DOHH2 (cell line): ENCODE results near the gene PHYKPL.

Source experiments
- H3F3A ChIP-seq: fragments of 200-600 bp; sonication (generic), shearing (Covaris generic); 2 replicates; pipeline ENCODE4 v1.6.0; 2016; ENCODE audit warnings: antibody characterized with exemption, mild to moderate bottlenecking; ENCODE audit not compliant: control insufficient read depth, insufficient read depth
- H3K27ac ChIP-seq: fragments of 200-600 bp; sonication (generic); 2 replicates; pipeline ENCODE4 v1.5.1; 2014; ENCODE audit warnings: low read depth, mild to moderate bottlenecking, low read length, moderate library complexity
- H3K27me3 ChIP-seq: fragments of 200-600 bp; sonication (generic); 2 replicates; pipeline ENCODE4 v1.6.1; 2014; ENCODE audit warnings: mild to moderate bottlenecking, low read length, mixed read lengths; ENCODE audit not compliant: control insufficient read depth
- H3K36me3 ChIP-seq: fragments of 200-600 bp; sonication (generic); 2 replicates; pipeline ENCODE4 v1.6.1; 2014; ENCODE audit warnings: mild to moderate bottlenecking, low read length, moderate library complexity, mixed read lengths; ENCODE audit not compliant: control insufficient read depth
- H3K4me1 ChIP-seq: fragments of 200-600 bp; sonication (generic); 2 replicates; pipeline ENCODE4 v1.6.1; 2014; ENCODE audit warnings: mild to moderate bottlenecking, low read length, mixed read lengths; ENCODE audit not compliant: control insufficient read depth
- H3K4me2 ChIP-seq: fragments of 200-600 bp; sonication (generic); 2 replicates; pipeline ENCODE4 v1.6.0; 2014; ENCODE audit warnings: mild to moderate bottlenecking, low read length, moderate library complexity
- H3K4me3 ChIP-seq: fragments of 200-600 bp; sonication (generic); 2 replicates; pipeline ENCODE4 v1.5.1; 2014; ENCODE audit warnings: mild to moderate bottlenecking, low read length, mixed read lengths
- H3K79me2 ChIP-seq: fragments of 200-600 bp; sonication (generic); 2 replicates; pipeline ENCODE4 v1.6.1; 2014; ENCODE audit warnings: mild to moderate bottlenecking, low read length, mixed read lengths; ENCODE audit not compliant: control insufficient read depth
- H3K9me2 ChIP-seq: fragments of 200-600 bp; sonication (generic); replicated peaks from 2 replicates; pipeline ENCODE4 v1.6.1; 2014; ENCODE audit warnings: mild to moderate bottlenecking, low read length, mixed read lengths; ENCODE audit not compliant: control insufficient read depth
- H3K9me3 ChIP-seq: fragments of 200-600 bp; sonication (generic); 2 replicates; pipeline ENCODE4 v1.6.1; 2014; ENCODE audit warnings: antibody characterized with exemption, low read length, mixed read lengths; ENCODE audit not compliant: control insufficient read depth, insufficient read depth
- H4K20me1 ChIP-seq: fragments of 200-600 bp; sonication (generic); 2 replicates; pipeline ENCODE4 v1.6.0; 2014; ENCODE audit warnings: low read depth, mild to moderate bottlenecking, antibody characterized with exemption, low read length, moderate library complexity; ENCODE audit not compliant: control insufficient read depth, insufficient read depth
- EZH2phosphoT487 ChIP-seq: fragments of 200-600 bp; sonication (generic); IDR thresholded peaks from 2 replicates; pipeline ENCODE4 v1.6.1; 2017; ENCODE audit warnings: borderline replicate concordance, mild to moderate bottlenecking, antibody characterized with exemption, low read length, moderate library complexity, mixed read lengths
- TF ChIP-seq, protein P1 (sequence below): fragments of 200-600 bp; sonication (generic); IDR thresholded peaks from one replicate; pipeline ENCODE4 v1.5.1; 2014; ENCODE audit warnings: antibody characterized with exemption, mild to moderate bottlenecking, low read depth, low read length; ENCODE audit not compliant: poor library complexity, severe bottlenecking

The PHYKPL gene

DNA sequence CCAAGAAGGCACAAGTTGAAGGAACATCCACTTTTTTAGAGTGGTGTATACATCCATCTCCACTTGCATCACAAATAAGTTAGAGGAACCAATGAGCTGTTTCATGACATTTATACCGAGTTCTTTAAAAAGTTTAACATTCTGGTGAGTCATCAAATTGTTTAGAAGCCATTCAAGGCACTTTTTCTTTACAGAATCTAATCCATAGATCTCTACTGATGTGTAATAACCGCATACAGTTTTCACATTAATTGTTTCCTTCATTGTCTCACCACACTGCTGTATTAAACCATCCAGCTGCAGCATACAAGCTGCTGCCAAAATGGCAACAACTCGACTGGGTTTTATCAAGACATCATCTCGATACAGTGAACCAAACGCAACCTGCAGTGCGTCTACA lies 46.2 kb downstream of the PHYKPL start:
- Histone ChIP-seq H3K9me2 (no peaks in the 10 kb centered on the region), H3K27ac (no peak overlapping the region), H3K79me2 (no peaks in the 10 kb centered on the region), H3K4me1 (peaks cover 10% of the 10 kb centered on the region), H4K20me1 (no peaks in the 10 kb centered on the region), H3K36me3 (no peaks in the 10 kb centered on the region), H3K27me3 (peaks cover 6% of the 10 kb centered on the region; the same call in 1 of the 2 replicates), H3K4me2 (no peak overlapping the region), H3K9me3 (no peaks in the 10 kb centered on the region), H3F3A (0 out of 2 replicates have a peak, but pooled peaks cover 2% of the 10 kb centered on the region), H3K4me3 (no peak overlapping the region)
- TF ChIP-seq, protein P1, sequence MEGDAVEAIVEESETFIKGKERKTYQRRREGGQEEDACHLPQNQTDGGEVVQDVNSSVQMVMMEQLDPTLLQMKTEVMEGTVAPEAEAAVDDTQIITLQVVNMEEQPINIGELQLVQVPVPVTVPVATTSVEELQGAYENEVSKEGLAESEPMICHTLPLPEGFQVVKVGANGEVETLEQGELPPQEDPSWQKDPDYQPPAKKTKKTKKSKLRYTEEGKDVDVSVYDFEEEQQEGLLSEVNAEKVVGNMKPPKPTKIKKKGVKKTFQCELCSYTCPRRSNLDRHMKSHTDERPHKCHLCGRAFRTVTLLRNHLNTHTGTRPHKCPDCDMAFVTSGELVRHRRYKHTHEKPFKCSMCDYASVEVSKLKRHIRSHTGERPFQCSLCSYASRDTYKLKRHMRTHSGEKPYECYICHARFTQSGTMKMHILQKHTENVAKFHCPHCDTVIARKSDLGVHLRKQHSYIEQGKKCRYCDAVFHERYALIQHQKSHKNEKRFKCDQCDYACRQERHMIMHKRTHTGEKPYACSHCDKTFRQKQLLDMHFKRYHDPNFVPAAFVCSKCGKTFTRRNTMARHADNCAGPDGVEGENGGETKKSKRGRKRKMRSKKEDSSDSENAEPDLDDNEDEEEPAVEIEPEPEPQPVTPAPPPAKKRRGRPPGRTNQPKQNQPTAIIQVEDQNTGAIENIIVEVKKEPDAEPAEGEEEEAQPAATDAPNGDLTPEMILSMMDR: no peak
- no peak for TF ChIP-seq EZH2phosphoT487

GRCh38 chr5:178182158-178182876 lies 50.3 kb downstream of the PHYKPL start:
- Histone ChIP-seq H3K27ac (no peak overlapping the region), H3K4me2 (peak overlapping the region; percentile 45), H3K4me1 (peaks cover 15% of the 10 kb centered on the region), H3F3A (0 out of 2 replicates have a peak, but pooled peaks cover 2% of the 10 kb centered on the region), H3K4me3 (0 out of 2 replicates have a peak overlapping the region, but pooled peaks have one; percentile 17), H3K27me3 (no peaks in the 10 kb centered on the region), H3K79me2 (no peaks in the 10 kb centered on the region), H3K36me3 (no peaks in the 10 kb centered on the region), H4K20me1 (no peaks in the 10 kb centered on the region), H3K9me2 (no peaks in the 10 kb centered on the region), H3K9me3 (no peaks in the 10 kb centered on the region)
- no peak for TF ChIP-seq EZH2phosphoT487
- TF ChIP-seq, protein P1: no peak

DNA sequence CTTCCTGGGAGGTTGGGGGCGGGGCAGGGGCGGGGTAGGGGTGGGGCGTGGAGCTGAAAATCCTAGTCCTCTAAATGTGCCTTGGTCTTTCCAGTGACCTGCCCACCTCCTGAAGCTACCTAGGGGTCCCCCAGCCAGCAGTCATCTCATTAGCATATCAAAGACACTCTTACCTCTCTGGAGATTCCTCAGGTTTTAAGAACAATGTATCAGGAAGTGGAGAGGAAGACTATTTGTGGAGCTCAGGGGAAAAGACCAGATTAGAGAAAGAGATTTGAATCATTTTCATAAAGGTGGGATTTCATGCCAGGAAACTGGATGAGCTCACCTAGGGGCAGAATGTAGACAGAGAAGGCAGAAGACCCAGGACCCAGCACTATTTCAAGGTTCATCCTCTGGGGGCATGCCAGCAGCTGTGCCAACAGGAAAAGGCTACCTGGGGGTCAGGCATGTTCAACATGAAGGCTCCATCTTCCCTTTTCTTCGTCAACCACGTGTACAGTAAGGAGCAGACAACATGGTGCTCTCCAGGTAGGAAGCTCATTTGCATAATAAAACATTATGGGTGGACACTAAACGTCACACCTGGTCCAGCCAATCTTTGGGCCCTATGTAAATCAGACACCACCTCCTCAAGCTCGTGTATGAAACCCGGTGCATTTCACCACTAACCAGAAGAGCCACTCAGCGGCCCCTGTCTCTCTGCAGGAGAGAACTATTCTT lies 52.3 kb downstream of the PHYKPL start:
- Histone ChIP-seq H3K27ac (no peak overlapping the region), H3K4me2 (no peak overlapping the region), H3K4me1 (peaks cover 15% of the 10 kb centered on the region), H3F3A (0 out of 2 replicates have a peak, but pooled peaks cover 2% of the 10 kb centered on the region), H3K4me3 (no peak overlapping the region), H3K79me2 (no peaks in the 10 kb centered on the region), H3K9me3 (no peaks in the 10 kb centered on the region), H3K27me3 (no peaks in the 10 kb centered on the region), H4K20me1 (no peaks in the 10 kb centered on the region), H3K36me3 (no peaks in the 10 kb centered on the region), H3K9me2 (no peaks in the 10 kb centered on the region)
- TF ChIP-seq EZH2phosphoT487: no peak
- TF ChIP-seq, protein P1: no peak
